Transverse colon (tissue), 4 donors: ENCODE measurements around the gene TOX2. TPM values are rescaled to one million over a fixed set of nuclear protein-coding genes. Genes with fewer than 3 reads are reported as not detected.

Experiments
- DNase-seq: peaks from one replicate; pipeline ENCODE4 v3.0.0-alpha.2; 2019
- H3K27ac ChIP-seq, 4 donors: fragments of 200-600 bp; sonication (generic); 2 replicates each; pipeline ENCODE4 v1.5.1; 2016 to 2018; ENCODE audit warnings: inconsistent platforms in 4 of 4
- H3K27me3 ChIP-seq: fragments of 200-600 bp; sonication (generic); 2 replicates; pipeline ENCODE4 v1.5.1; 2017; ENCODE audit warnings: inconsistent platforms
- H3K36me3 ChIP-seq, 4 donors: fragments of 200-600 bp; sonication (generic); 2 replicates each; pipeline ENCODE4 v1.5.1; 2017 to 2019; ENCODE audit warnings: inconsistent platforms in 4 of 4
- H3K4me1 ChIP-seq, 4 donors: fragments of 200-600 bp; sonication (generic); 2 replicates each; pipeline ENCODE4 v1.5.1; 2017 to 2020; ENCODE audit warnings: inconsistent platforms in 4 of 4
- H3K4me3 ChIP-seq, 4 donors: fragments of 200-600 bp; sonication (generic); 1 replicate in 1 of 4; 2 replicates in 3 of 4; pipeline versions ENCODE4 v1.5.1 to v1.6.1; 2017 to 2019; ENCODE audit warnings: inconsistent platforms in 4 of 4
- H3K9me3 ChIP-seq, 2 donors: fragments of 200-600 bp; sonication (generic); 2 replicates each; pipeline ENCODE4 v1.5.1; 2017 to 2019; ENCODE audit warnings: inconsistent platforms in 2 of 2
- EP300 ChIP-seq: sonication (generic); formaldehyde crosslinking; IDR thresholded peaks from one replicate; pipeline ENCODE4 v1.6.1; 2017; ENCODE audit warnings: antibody characterized with exemption, low read depth
- POLR2A ChIP-seq: fragments of 450-650 bp; IDR thresholded peaks from one replicate; pipeline ENCODE4 v1.6.1; 2016; ENCODE audit warnings: antibody characterized with exemption, mild to moderate bottlenecking, moderate library complexity
- POLR2AphosphoS5 ChIP-seq, 3 donors: sonication (generic); formaldehyde crosslinking; IDR thresholded peaks; one replicate each; pipeline ENCODE4 v1.6.1; 2016; ENCODE audit warnings: antibody characterized with exemption in 3 of 3
- WGBS, 2 donors: methylation state at CpG; one replicate each; pipeline ENCODE4 v1.1.5; 2018; ENCODE audit warnings: low coverage in 1 of 2; 5-methylcytosine and 5-hydroxymethylcytosine counted together
- in situ Hi-C, 4 donors: fragments of 200-750 bp; cut with MboI; loops; one replicate each; pipeline versions ENCODE4 v1.15.0 to v1.15.1; 2017; ENCODE audit warnings: low sequenced_read_pairs in 3 of 4, low pct_ligation_motif_present in 1 of 4, low pct_unique_long_range_greater_than_20kb in 1 of 4
- intact Hi-C: fragments of 100-400 bp; cut with DNase I; formaldehyde crosslinking; loops from one replicate; pipeline ENCODE4 v1.15.1; 2023; ENCODE audit warnings: low total_unique reads
- total RNA-seq, 4 donors: library from RNA; depleted of rRNA; stranded (reverse); fragments of >200 nt; gene quantifications; one replicate each; pipeline ENCODE4 v1.1.0, GENCODE V29; 2016
- TF ChIP-seq, protein P1 (sequence below), 5 experiments: fragments of 200-600 bp in 3 of 5; fragments of 450-650 bp in 2 of 5; sonication (generic) in 3 of 5; IDR thresholded peaks; 1 replicate in 2 of 5; 2 replicates in 3 of 5; pipeline ENCODE4 v1.5.1; 2016 to 2017; ENCODE audit warnings: antibody characterized with exemption in 5 of 5, inconsistent platforms in 3 of 5, mild to moderate bottlenecking in 2 of 5, moderate library complexity in 1 of 5

Gene TOX2
- total RNA-seq, 4 donors from 2014 or later: 1.5 to 15.7 (median 6.8) TPM

DNA sequence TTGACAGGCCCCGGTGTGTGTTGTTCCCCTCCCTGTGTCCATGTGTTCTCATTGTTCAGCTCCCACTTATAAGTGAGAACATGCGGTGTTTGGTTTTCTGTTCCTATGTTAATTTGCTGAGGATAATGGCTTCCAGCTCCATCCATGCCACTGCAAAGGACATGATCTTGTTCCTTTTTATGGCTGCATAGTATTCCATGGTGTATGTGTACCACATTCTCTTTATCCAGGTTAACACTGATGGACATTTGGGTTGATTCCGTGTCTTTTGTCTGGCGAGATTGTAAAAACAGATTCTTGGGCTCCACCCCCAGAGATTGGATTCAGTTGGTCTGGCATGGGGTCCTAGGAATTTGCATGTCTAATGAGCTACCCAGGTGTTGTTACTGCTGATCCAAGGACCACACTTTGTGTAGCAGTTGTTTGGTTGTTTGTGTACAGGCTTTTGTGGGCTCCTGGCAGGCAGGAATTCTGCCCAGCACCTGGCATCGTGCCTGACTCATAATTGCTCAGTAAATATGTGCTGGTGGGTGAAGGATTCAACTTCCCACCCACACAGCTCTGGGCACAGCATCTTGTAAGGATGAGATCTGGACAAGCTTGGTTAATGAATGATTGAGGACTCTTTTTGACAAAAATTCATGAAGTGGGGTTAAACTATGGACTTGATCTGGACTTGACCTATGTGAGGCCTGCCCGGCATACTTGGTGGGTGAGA, 5.2 kb downstream of the TOX2 start:
- DNase-seq: no peak
- Histone ChIP-seq H3K27me3 (peaks cover 32% of the 10 kb centered on the region), H3K36me3 (no peaks in the 10 kb centered on the region), H3K4me3 (no peak overlapping the region), H3K27ac (no peak overlapping the region), H3K9me3 (no peaks in the 10 kb centered on the region), H3K4me1 (peaks cover 0 to 16% (median 13%) of the 10 kb centered on the region in 4 donors)
- intact Hi-C loops (no loop called here), in situ Hi-C loops (no loop called here)
- TF ChIP-seq POLR2AphosphoS5 (IDR thresholded peaks at IDR 0.05): no peak
- TF ChIP-seq EP300: no peak
- no peak for TF ChIP-seq POLR2A
- TF ChIP-seq, protein P1, sequence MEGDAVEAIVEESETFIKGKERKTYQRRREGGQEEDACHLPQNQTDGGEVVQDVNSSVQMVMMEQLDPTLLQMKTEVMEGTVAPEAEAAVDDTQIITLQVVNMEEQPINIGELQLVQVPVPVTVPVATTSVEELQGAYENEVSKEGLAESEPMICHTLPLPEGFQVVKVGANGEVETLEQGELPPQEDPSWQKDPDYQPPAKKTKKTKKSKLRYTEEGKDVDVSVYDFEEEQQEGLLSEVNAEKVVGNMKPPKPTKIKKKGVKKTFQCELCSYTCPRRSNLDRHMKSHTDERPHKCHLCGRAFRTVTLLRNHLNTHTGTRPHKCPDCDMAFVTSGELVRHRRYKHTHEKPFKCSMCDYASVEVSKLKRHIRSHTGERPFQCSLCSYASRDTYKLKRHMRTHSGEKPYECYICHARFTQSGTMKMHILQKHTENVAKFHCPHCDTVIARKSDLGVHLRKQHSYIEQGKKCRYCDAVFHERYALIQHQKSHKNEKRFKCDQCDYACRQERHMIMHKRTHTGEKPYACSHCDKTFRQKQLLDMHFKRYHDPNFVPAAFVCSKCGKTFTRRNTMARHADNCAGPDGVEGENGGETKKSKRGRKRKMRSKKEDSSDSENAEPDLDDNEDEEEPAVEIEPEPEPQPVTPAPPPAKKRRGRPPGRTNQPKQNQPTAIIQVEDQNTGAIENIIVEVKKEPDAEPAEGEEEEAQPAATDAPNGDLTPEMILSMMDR (IDR thresholded peaks at IDR 0.05): no peak
- 80 to 87% methylated on average over 2 to 6 of the region's 6 CpGs for WGBS, 2 donors

DNA sequence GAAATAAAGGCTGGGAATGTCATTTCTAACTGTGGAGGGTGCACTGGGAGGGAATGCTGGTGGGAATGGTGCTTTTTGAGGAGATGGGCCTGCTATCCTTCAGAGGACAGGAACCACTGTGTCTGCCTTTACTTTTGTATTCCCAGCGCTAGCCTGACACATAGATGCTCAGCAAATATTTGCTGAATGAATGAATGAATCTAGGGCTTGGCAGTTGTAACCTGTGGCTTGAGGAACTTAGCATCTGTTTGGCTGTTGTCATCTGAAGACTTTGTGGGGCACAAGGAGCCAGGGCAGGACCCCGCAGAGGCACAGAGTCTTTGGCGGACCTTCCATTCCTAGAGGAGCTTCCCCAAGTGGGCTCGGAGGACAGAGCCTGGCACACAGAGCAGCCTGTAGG, 6.1 kb downstream of the TOX2 start:
- 92% methylated on average over 4 of the region's 4 CpGs; no CpG with 5 or more reads in 1 of the 2 donors for WGBS, 2 donors
- intact Hi-C loops (no loop called here), in situ Hi-C loops (no loop called here)
- peaks cover 23% of the 10 kb centered on the region for H3K27me3 ChIP-seq
- H3K36me3 ChIP-seq: no peaks in the 10 kb centered on the region
- H3K9me3 ChIP-seq: no peaks in the 10 kb centered on the region
- no peak for TF ChIP-seq POLR2AphosphoS5 (IDR thresholded peaks at IDR 0.05)
- TF ChIP-seq, protein P1 (IDR thresholded peaks at IDR 0.05): no peak
- no peak for TF ChIP-seq POLR2A
- no peak for TF ChIP-seq EP300
- H3K4me3 ChIP-seq: no peak overlapping the region
- H3K27ac ChIP-seq: no peak overlapping the region
- H3K4me1 ChIP-seq: peaks cover 0 to 14% (median 6%) of the 10 kb centered on the region in 4 donors
- DNase-seq: no peak

DNA sequence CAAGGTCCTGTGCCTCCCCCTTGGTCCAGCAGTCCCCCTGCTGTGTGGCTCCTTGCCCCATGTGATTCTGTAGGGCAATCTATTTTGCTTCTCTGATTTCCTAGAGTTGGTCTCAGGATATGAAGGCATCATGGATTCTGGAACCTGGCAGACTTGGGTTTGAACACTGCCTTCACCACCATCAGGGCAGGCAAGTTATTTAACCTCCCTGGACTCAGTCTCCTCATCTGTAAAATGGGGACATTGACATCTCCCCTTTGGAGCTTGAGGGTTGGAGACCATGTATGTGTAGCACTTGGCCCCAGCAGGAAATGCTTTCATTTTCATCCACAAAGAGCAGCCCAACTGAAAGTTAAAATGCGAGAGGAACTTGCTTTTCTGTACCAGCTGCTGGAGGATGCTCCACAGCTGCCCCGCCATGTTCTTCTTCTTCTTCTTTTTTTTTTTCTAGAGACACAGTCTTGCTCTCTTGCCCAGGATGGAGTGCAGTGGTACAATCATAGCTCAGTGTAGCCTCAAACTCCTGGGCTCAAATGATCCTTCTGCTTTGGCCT, 6.7 kb downstream of the TOX2 start:
- Histone ChIP-seq H3K4me3 (no peak overlapping the region), H3K4me1 (peaks cover 0 to 14% (median 1%) of the 10 kb centered on the region in 4 donors), H3K9me3 (no peaks in the 10 kb centered on the region), H3K27me3 (peaks cover 18% of the 10 kb centered on the region), H3K36me3 (no peaks in the 10 kb centered on the region), H3K27ac (no peak overlapping the region)
- intact Hi-C loops: no loop called here
- TF ChIP-seq EP300: no peak
- TF ChIP-seq, protein P1 (IDR thresholded peaks at IDR 0.05): no peak
- DNase-seq: no peak
- WGBS, 2 donors: 69% methylated on average over 2 of the region's 2 CpGs; no CpG with 5 or more reads in 1 of the 2 donors
- in situ Hi-C loops: no loop called here

DNA sequence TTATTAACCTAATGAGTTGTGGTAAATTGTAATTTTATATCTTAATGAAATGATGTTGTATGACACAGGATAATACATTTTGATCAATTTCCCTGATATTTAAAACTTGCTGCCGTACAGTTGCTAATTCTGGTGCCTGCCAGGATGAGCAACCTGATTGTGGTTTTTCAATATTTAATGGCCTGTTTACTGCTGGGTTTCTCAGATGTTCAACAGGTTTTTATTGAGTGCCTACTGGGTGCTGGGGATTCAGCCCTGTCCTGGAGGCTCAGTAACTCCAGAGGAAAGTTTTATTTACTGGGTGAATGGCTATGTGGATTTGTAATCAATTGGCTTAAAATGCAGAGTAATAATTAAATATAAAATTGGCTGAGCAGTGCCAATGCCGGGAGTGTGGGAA, 8.0 kb downstream of the TOX2 start:
- DNase-seq: no peak
- TF ChIP-seq POLR2A (no peak), EP300 (no peak), POLR2AphosphoS5 (IDR thresholded peaks at IDR 0.05) (no peak)
- TF ChIP-seq, protein P1 (IDR thresholded peaks at IDR 0.05): no peak
- H3K36me3 ChIP-seq: no peaks in the 10 kb centered on the region
- H3K4me1 ChIP-seq: peaks cover 0 to 14% (median 0%) of the 10 kb centered on the region in 4 donors
- WGBS, 2 donors: 83 to 93% methylated on average over 1 to 2 of the region's 2 CpGs
- no peaks in the 10 kb centered on the region for H3K9me3 ChIP-seq
- intact Hi-C loops: no loop called here
- peaks cover 6% of the 10 kb centered on the region for H3K27me3 ChIP-seq
- no peak overlapping the region for H3K27ac ChIP-seq
- in situ Hi-C loops: no loop called here
- H3K4me3 ChIP-seq: no peak overlapping the region
